Omental fat pad (tissue), 4 donors: ENCODE measurements around the gene LIN28A. TPM values are rescaled to one million over a fixed set of nuclear protein-coding genes. Genes with fewer than 3 reads are reported as not detected.
"Not testable (repeated sequence)": the region's sequence is repeated elsewhere in the genome, so short reads cannot be mapped to it uniquely, and the experiment has no call there.

Experiments used
- ATAC-seq: fragments of 150-250 bp; one replicate; pipeline ENCODE4 v1.9.1; 2016; ENCODE audit warnings: mild to moderate bottlenecking, moderate library complexity; ENCODE audit not compliant: low FRiP score
- DNase-seq: peaks from one replicate; pipeline ENCODE4 v3.0.0-alpha.2; 2019; ENCODE audit warnings: low spot score
- total RNA-seq, 4 donors: library from RNA; depleted of rRNA; stranded (reverse); fragments of >200 nt; gene quantifications; one replicate each; pipeline ENCODE4 v1.1.0, GENCODE V29; 2016
- TF ChIP-seq, protein P1 (sequence below), 3 donors: fragments of 450-650 bp; IDR thresholded peaks; one replicate each; pipeline ENCODE4 v1.5.1; 2016 to 2017; ENCODE audit warnings: antibody characterized with exemption in 3 of 3, mild to moderate bottlenecking in 3 of 3, moderate library complexity in 2 of 3

LIN28A gene
- total RNA-seq, 4 donors from 2014 or later: not detected

DNA sequence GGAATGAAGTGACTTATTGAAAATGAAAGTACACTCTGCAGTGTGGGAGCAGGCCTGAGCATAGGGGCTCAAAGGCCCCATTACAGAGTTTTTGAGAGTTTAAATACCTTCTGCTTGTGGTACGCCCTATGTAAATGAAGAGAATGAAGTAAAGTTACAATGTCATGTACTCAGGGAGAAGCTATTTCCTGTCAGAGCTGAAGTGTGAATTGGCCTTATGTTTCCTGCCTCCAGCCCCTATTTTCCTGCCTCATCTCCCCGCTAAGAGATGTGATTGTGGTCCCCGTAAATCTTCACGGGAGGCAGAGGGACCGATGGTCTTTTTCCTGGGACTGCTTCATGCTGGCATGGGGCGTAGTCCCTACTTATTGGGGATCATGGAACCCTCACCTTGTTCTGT is 35.5 kb upstream of the LIN28A start:
- ATAC-seq (no peak), DNase-seq (no peak)
- TF ChIP-seq, protein P1, sequence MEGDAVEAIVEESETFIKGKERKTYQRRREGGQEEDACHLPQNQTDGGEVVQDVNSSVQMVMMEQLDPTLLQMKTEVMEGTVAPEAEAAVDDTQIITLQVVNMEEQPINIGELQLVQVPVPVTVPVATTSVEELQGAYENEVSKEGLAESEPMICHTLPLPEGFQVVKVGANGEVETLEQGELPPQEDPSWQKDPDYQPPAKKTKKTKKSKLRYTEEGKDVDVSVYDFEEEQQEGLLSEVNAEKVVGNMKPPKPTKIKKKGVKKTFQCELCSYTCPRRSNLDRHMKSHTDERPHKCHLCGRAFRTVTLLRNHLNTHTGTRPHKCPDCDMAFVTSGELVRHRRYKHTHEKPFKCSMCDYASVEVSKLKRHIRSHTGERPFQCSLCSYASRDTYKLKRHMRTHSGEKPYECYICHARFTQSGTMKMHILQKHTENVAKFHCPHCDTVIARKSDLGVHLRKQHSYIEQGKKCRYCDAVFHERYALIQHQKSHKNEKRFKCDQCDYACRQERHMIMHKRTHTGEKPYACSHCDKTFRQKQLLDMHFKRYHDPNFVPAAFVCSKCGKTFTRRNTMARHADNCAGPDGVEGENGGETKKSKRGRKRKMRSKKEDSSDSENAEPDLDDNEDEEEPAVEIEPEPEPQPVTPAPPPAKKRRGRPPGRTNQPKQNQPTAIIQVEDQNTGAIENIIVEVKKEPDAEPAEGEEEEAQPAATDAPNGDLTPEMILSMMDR (IDR thresholded peaks at IDR 0.05): no peak

DNA sequence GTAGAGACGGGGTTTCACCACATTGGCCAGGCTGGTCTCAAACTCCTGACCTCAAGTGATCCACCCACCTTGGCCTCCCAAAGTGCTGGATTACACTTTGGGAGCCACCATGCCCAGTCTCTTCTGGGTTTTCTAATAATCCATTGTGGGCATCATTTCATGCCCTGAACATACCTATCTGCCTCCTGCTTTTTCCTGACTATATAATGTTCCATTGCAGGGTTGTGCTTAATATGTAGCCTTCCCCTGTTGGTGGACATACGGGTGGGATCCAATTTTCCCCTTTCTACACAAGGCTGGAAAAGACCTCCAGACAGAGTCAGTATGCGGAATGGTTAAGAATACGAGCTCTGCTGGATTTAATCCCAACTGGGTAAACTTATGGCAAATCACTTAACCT is 34.6 kb upstream of the LIN28A start:
- ATAC-seq (no peak), DNase-seq (no peak)
- TF ChIP-seq, protein P1 (IDR thresholded peaks at IDR 0.05): no peak

- DNase-seq (no peak), ATAC-seq (peak; percentile 94)
- TF ChIP-seq, protein P1 (IDR thresholded peaks at IDR 0.05): no peak
These were observed 32.3 kb upstream of the LIN28A start for GRCh38 chr1:26378088-26378878.

- TF ChIP-seq, protein P1 (IDR thresholded peaks at IDR 0.05): no peak
- ATAC-seq: no peak
These were observed 31.8 kb upstream of the LIN28A start for GRCh38 chr1:26378879-26379251.

GRCh38 chr1:26384076-26384475 is 26.5 kb upstream of the LIN28A start:
- TF ChIP-seq, protein P1 (IDR thresholded peaks at IDR 0.05): no peak
- ATAC-seq: no peak

More at GRCh38 chr1:26378879-26379251, 31.8 kb upstream of the LIN28A start:
- DNase-seq: no peak

DNA sequence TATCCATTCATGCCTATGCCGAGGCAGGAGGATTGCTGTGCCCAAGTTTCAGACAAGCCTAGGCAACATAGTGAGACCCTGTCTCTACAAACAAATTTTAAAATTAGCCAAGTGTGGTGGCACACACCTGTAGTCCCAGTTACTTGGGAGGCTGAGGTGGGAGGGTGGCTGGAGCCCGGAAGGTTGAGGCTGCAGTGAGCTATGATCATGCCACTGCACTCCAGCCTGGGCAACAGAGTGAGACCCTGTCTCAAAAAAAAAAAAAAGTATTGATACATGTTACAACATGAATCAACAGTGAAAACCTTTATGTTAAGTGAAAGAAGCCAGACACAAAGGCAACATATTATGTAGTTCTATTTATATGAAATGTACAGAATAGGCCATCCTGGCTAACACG is 25.6 kb upstream of the LIN28A start:
- DNase-seq, ATAC-seq: not testable (repeated sequence)

More at GRCh38 chr1:26384076-26384475, 26.5 kb upstream of the LIN28A start:
- no peak for DNase-seq

DNA sequence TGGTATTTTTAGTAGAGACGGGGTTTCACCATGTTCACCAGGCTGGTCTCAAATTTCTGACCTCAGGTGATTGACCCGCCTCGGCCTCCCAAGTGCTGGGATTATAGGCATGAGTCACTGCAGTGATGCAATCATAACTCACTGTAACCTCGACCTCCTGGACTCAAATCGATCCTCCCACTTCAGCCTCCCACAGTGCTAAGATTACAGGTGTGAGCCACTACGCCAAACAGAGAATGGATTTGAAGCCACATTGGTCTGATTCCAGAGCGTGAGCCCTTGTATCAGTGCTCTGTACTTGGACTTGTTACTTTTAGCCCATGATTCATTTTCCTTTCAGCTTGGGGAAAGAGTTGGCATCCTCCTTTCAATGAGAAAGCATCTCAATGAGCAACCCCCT is 23.2 kb upstream of the LIN28A start:
- DNase-seq (no peak), ATAC-seq (peak; percentile 54)
- TF ChIP-seq, protein P1 (IDR thresholded peaks at IDR 0.05): no peak
